Left renal cortex interstitium (tissue), 4 donors: ENCODE results near the gene WNK1. TPM values are rescaled to one million over a fixed set of nuclear protein-coding genes. Genes with fewer than 3 reads are reported as not detected.
"Not testable (repeated sequence)": the region's sequence is repeated elsewhere in the genome, so short reads cannot be mapped to it uniquely, and the experiment has no call there.

Experiments used
- DNase-seq, 4 donors: peaks; one replicate each; pipeline ENCODE4 v3.0.0-alpha.2; 2013; ENCODE audit warnings: low read depth in 4 of 4, low spot score in 2 of 4, missing footprints in 1 of 4
- polyA plus RNA-seq, 4 donors: library from polyadenylated mRNA; unstranded; fragments of 120-200 nt; gene quantifications; one replicate each; pipeline ENCODE4 v1.2.1, GENCODE V29; 2013; ENCODE audit not compliant: insufficient read length in 4 of 4

WNK1 gene
- polyA plus RNA-seq, 4 donors, result 91.3 to 133 (median 115) TPM

- DNase-seq, result no peak
Measured at GRCh38 chr12:905261-906031, 153.1 kb downstream of the WNK1 start.

GRCh38 chr12:906062-906585 lies 153.7 kb downstream of the WNK1 start:
- DNase-seq, result no peak

GRCh38 chr12:907413-908185 lies 155.2 kb downstream of the WNK1 start:
- DNase-seq, result no peak

- DNase-seq, result no peak
Measured at GRCh38 chr12:909861-910260, 157.5 kb downstream of the WNK1 start.

GRCh38 chr12:910416-910815 lies 158.0 kb downstream of the WNK1 start:
- DNase-seq, result no peak

- DNase-seq, result no peak
Measured at GRCh38 chr12:911191-911826, 158.9 kb downstream of the WNK1 start.

GRCh38 chr12:912466-913235 lies 160.3 kb downstream of the WNK1 start:
- DNase-seq, result no peak

GRCh38 chr12:913919-914698 lies 161.7 kb downstream of the WNK1 start:
- DNase-seq, result no peak

- no peak for DNase-seq
Measured at GRCh38 chr12:915090-915489, 162.7 kb downstream of the WNK1 start.

- peak in 2 of 4 donors; percentile 20 to 51 for DNase-seq
Measured at GRCh38 chr12:916240-916639, 163.9 kb downstream of the WNK1 start.

GRCh38 chr12:916712-917445 lies 164.5 kb downstream of the WNK1 start:
- no peak for DNase-seq

GRCh38 chr12:920676-921075 lies 168.3 kb downstream of the WNK1 start:
- no peak for DNase-seq

GRCh38 chr12:922285-922684 lies 169.9 kb downstream of the WNK1 start:
- DNase-seq, result no peak

GRCh38 chr12:926641-927040 lies 174.3 kb downstream of the WNK1 start:
- DNase-seq, result no peak

- DNase-seq, result no peak
Measured at GRCh38 chr12:931060-931459, 178.7 kb downstream of the WNK1 start.

- DNase-seq, result no peak
Measured at GRCh38 chr12:931591-931990, 179.2 kb downstream of the WNK1 start.

- DNase-seq, result not testable (repeated sequence)
Measured at GRCh38 chr12:935891-936290, 183.5 kb downstream of the WNK1 start.

- DNase-seq, result no peak
Measured at GRCh38 chr12:936377-937345, 184.3 kb downstream of the WNK1 start.
